ENCODE data around the gene GABRB3.

The GABRB3 gene

DNA sequence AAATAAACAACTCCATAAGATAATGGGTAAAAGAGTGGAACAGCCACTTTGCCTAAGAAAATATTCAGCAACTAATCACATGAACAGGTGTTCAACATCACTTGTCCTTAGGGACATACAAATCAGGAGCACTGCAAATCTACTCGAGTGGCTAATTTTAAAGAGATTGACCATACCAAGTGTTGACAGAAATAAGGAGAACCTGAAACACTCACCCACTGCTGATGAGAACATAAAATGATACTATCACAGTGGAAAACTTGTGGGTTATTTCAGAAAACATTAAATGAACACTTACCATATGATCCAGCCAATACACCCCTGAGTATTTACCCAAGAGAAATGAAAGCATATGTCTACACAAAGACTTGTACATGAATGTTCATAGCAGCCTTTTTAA is 70.5 kb downstream of the GABRB3 start:
- no peak overlapping the region for H3K27ac Mint-ChIP-seq
- H3K36me3 Mint-ChIP-seq (ENCODE audit: low read depth), result no peaks in the 10 kb centered on the region
- H3K4me1 Mint-ChIP-seq, result peaks cover 10% of the 10 kb centered on the region
- H3K9me3 Mint-ChIP-seq, result peaks cover 7% of the 10 kb centered on the region
- no peak overlapping the region for H3K4me3 Mint-ChIP-seq
- TF ChIP-seq, protein P1, sequence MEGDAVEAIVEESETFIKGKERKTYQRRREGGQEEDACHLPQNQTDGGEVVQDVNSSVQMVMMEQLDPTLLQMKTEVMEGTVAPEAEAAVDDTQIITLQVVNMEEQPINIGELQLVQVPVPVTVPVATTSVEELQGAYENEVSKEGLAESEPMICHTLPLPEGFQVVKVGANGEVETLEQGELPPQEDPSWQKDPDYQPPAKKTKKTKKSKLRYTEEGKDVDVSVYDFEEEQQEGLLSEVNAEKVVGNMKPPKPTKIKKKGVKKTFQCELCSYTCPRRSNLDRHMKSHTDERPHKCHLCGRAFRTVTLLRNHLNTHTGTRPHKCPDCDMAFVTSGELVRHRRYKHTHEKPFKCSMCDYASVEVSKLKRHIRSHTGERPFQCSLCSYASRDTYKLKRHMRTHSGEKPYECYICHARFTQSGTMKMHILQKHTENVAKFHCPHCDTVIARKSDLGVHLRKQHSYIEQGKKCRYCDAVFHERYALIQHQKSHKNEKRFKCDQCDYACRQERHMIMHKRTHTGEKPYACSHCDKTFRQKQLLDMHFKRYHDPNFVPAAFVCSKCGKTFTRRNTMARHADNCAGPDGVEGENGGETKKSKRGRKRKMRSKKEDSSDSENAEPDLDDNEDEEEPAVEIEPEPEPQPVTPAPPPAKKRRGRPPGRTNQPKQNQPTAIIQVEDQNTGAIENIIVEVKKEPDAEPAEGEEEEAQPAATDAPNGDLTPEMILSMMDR (IDR thresholded peaks at IDR 0.05; ENCODE audit: unreplicated experiment in 3 of 3), result no peak
- H3K27me3 Mint-ChIP-seq (ENCODE audit: low read depth), result peaks cover 3% of the 10 kb centered on the region

DNA sequence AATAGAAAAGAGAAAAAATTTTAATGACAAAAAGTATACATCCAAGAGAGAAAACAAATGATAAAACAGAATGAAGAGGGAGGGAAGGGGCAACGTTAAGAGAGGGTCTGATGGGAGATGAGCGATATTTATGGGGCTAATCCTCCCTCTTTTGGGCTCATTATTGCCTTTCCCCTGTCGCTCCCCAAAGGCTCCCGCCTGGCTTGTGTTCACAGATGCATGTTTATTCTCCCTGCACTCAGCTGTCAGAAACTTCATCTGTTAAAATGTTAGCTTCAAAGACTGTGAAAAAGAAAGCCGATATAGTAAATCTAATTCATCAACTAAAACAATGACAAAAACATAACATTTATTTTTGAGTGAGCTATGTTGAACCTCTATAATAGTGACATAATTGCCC is 74.3 kb downstream of the GABRB3 start:
- no peaks in the 10 kb centered on the region for H3K36me3 Mint-ChIP-seq (ENCODE audit: low read depth)
- peaks cover 19% of the 10 kb centered on the region for H3K9me3 Mint-ChIP-seq
- TF ChIP-seq, protein P1 (IDR thresholded peaks at IDR 0.05; ENCODE audit: unreplicated experiment in 3 of 3), result no peak
- no peak overlapping the region for H3K27ac Mint-ChIP-seq
- peaks cover 3% of the 10 kb centered on the region for H3K27me3 Mint-ChIP-seq (ENCODE audit: low read depth)
- peaks cover 10% of the 10 kb centered on the region for H3K4me1 Mint-ChIP-seq
- no peak overlapping the region for H3K4me3 Mint-ChIP-seq

DNA sequence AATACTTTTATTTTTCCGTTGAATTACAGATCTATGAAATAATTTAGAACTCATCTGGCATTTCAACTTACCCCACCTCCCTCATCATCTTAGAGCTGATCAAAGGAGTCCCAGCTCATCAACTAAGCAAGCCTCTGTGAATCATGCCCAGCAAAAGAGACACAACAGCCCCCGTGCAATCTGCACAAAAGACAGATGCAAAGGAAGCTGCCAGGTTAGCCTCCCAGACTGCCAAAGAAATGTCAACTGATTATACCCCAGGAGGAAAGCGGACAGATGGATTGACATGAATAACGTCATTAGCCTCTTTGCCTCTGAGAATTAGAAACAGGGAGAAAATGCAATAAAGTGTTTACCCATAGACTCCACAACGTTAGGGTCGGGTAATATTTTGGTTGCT is 75.0 kb downstream of the GABRB3 start:
- H3K36me3 Mint-ChIP-seq (ENCODE audit: low read depth), result no peaks in the 10 kb centered on the region
- H3K27ac Mint-ChIP-seq, result no peak overlapping the region
- H3K4me3 Mint-ChIP-seq, result no peak overlapping the region
- TF ChIP-seq, protein P1 (IDR thresholded peaks at IDR 0.05; ENCODE audit: unreplicated experiment in 3 of 3), result no peak
- peaks cover 3% of the 10 kb centered on the region for H3K27me3 Mint-ChIP-seq (ENCODE audit: low read depth)
- H3K4me1 Mint-ChIP-seq, result peaks cover 10% of the 10 kb centered on the region
- H3K9me3 Mint-ChIP-seq, result peaks cover 25% of the 10 kb centered on the region

DNA sequence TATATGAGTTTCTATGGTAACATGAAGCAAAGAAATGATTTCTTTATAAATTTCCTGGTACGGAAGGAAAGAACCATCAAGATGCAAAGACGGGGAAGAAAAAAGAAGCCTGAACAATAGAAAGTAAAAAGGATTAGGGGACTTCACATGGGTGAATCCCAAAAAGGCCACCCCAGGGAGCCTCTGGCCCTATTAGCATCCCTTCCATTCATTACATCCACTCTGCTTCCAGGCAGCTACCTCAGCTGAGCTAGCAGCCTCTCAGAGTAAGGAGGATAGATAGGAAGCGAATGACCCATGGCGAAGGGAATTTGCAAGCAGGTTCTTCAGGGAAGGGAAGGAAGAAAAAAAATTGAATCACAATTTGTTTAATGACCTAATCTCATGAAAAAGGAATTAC is 81.6 kb downstream of the GABRB3 start:
- TF ChIP-seq, protein P1 (IDR thresholded peaks at IDR 0.05; ENCODE audit: unreplicated experiment in 3 of 3), result no peak
- Mint-ChIP-seq H3K27ac (no peak overlapping the region), H3K9me3 (peaks cover 18% of the 10 kb centered on the region), H3K4me1 (peaks cover 11% of the 10 kb centered on the region), H3K27me3 (ENCODE audit: low read depth) (no peaks in the 10 kb centered on the region), H3K4me3 (no peak overlapping the region), H3K36me3 (ENCODE audit: low read depth) (no peaks in the 10 kb centered on the region)

DNA sequence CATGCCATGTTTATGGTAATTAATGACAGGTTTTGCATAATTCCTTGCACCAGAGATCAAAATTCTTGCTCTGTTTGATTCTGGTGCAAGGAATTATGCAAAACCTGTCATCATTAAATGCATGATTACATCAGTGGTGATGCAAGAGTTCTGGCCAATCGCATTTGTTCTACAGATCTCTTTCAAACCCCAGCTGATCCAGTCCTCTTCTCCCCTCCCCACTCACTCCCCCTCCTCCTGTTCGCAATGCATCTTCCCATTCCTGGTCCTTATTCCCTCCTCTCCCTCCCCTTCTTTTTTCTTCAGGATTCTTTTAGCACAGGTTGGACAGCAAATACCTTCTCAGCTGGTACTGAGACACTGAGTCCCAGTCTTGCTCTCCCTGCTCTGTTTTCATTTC is 82.1 kb downstream of the GABRB3 start:
- H3K4me1 Mint-ChIP-seq, result peaks cover 11% of the 10 kb centered on the region
- no peaks in the 10 kb centered on the region for H3K27me3 Mint-ChIP-seq (ENCODE audit: low read depth)
- no peak overlapping the region for H3K4me3 Mint-ChIP-seq
- H3K36me3 Mint-ChIP-seq (ENCODE audit: low read depth), result no peaks in the 10 kb centered on the region
- peaks cover 16% of the 10 kb centered on the region for H3K9me3 Mint-ChIP-seq
- H3K27ac Mint-ChIP-seq, result no peak overlapping the region
- TF ChIP-seq, protein P1 (IDR thresholded peaks at IDR 0.05; ENCODE audit: unreplicated experiment in 3 of 3), result no peak

DNA sequence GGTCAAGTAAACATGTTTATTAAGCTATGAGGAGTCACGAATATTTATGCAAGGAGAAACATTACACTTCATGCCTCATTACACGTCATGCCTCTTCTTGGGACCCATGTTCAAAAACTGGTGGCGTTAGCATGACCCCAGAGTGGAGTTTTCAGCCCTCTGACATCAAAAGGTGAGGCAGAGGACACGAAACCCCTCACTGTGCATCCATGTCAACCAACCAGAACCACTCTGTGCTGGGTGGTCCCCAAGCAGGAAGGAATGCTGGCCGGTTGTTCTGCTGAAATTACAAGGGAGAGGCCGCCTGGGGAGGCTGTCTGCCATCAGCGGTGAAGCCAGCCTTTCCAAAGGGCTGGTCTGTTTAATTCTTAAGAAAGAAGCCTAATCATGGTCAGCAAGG is 83.4 kb downstream of the GABRB3 start:
- no peak overlapping the region for H3K4me3 Mint-ChIP-seq
- H3K4me1 Mint-ChIP-seq, result peaks cover 11% of the 10 kb centered on the region
- H3K27me3 Mint-ChIP-seq (ENCODE audit: low read depth), result no peaks in the 10 kb centered on the region
- peaks cover 9% of the 10 kb centered on the region for H3K9me3 Mint-ChIP-seq
- TF ChIP-seq, protein P1 (IDR thresholded peaks at IDR 0.05; ENCODE audit: unreplicated experiment in 3 of 3), result no peak
- H3K27ac Mint-ChIP-seq, result no peak overlapping the region
- H3K36me3 Mint-ChIP-seq (ENCODE audit: low read depth), result no peaks in the 10 kb centered on the region
